NCI-H446 (cell line): ENCODE results near the gene RIPOR1.
A peak's percentile ranks its signal among the peaks of the same experiment; 100 is the strongest.
"Not testable (repeated sequence)": the region's sequence is repeated elsewhere in the genome, so short reads cannot be mapped to it uniquely, and the experiment has no call there.

Source experiments
- DNase-seq, 2 experiments: peaks; one replicate each; lab custom pipeline; 2025; lab: John Stamatoyannopoulos, UW

The RIPOR1 gene

GRCh38 chr16:67528222-67528869 is at the start of gene RIPOR1:
RIPOR1 (plus strand) TSS chr16:67528829; CDS start chr16:67538447, 9,618 bp downstream.
- DNase-seq, result peak in 1 of 2 experiments; percentile 19

- peak; percentile 90 to 96 for DNase-seq
Measured at GRCh38 chr16:67480833-67481560, 47.6 kb upstream of the RIPOR1 start, which contains the start of gene ATP6V0D1. ATP6V0D1 (minus strand) TSS chr16:67481157; CDS start chr16:67481086, 71 bp downstream.

- peak in 1 of 2 experiments; percentile 48 for DNase-seq
Measured at GRCh38 chr16:67481561-67482232, 46.9 kb upstream of the RIPOR1 start.

- no peak for DNase-seq
Measured at GRCh38 chr16:67482233-67482924, 46.2 kb upstream of the RIPOR1 start.

- DNase-seq, result no peak
Measured at GRCh38 chr16:67483150-67483549, 45.5 kb upstream of the RIPOR1 start, which contains the start of gene AGRP. AGRP (minus strand) TSS chr16:67483547; CDS start chr16:67483398, 149 bp downstream.

- DNase-seq, result no peak
Measured at GRCh38 chr16:67483731-67484525, 44.7 kb upstream of the RIPOR1 start.

GRCh38 chr16:67486805-67487204 is 41.8 kb upstream of the RIPOR1 start:
- no peak for DNase-seq

- DNase-seq, result not testable (repeated sequence)
Measured at GRCh38 chr16:67487561-67487960, 41.1 kb upstream of the RIPOR1 start.

- DNase-seq, result peak in 1 of 2 experiments; percentile 24
Measured at GRCh38 chr16:67489401-67490083, 39.1 kb upstream of the RIPOR1 start.

GRCh38 chr16:67490335-67491096 is 38.1 kb upstream of the RIPOR1 start:
- no peak for DNase-seq

- peak; percentile 8 to 78 for DNase-seq
Measured at GRCh38 chr16:67499106-67499505, 29.5 kb upstream of the RIPOR1 start.

GRCh38 chr16:67504031-67505021 is 24.3 kb upstream of the RIPOR1 start:
- peak; percentile 32 to 69 for DNase-seq

GRCh38 chr16:67506468-67506867 is 22.2 kb upstream of the RIPOR1 start:
- DNase-seq, result no peak

- peak in 1 of 2 experiments; percentile 53 for DNase-seq
Measured at GRCh38 chr16:67509016-67509415, 19.6 kb upstream of the RIPOR1 start.

GRCh38 chr16:67513892-67514291 is 14.7 kb upstream of the RIPOR1 start:
- not testable (repeated sequence) for DNase-seq

- DNase-seq, result peak; percentile 72 to 76
Measured at GRCh38 chr16:67514382-67514828, 14.2 kb upstream of the RIPOR1 start.

GRCh38 chr16:67516296-67517154 is 12.1 kb upstream of the RIPOR1 start:
- no peak for DNase-seq

GRCh38 chr16:67517155-67517445 is 11.5 kb upstream of the RIPOR1 start:
- DNase-seq, result no peak
